SH-SY5Y (cell line): ENCODE results near the gene FNDC11.

ENCODE experiments used
- GATA2 ChIP-seq: IDR thresholded peaks from 2 replicates; pipeline ENCODE4 v1.6.1; 2011; ENCODE audit warnings: mild to moderate bottlenecking, low read depth, low read length
- GATA3 ChIP-seq: IDR thresholded peaks from 2 replicates; pipeline ENCODE4 v1.6.1; 2011; ENCODE audit warnings: low read depth, mild to moderate bottlenecking, low read length, moderate library complexity

GRCh38 chr20:63551068-63551467, 2.9 kb upstream of the FNDC11 start:
- no peak for TF ChIP-seq GATA2
- no peak for TF ChIP-seq GATA3
